HG03457 (cell line): ENCODE data around the gene CLASP2.

ENCODE experiments used
- ATAC-seq: cut with Tn5 transposase; IDR thresholded peaks from one replicate; pipeline ENCODE4 v1.9.1; 2021; ENCODE audit warnings: moderate number of reproducible peaks; ENCODE audit not compliant: unreplicated experiment

Gene CLASP2

DNA sequence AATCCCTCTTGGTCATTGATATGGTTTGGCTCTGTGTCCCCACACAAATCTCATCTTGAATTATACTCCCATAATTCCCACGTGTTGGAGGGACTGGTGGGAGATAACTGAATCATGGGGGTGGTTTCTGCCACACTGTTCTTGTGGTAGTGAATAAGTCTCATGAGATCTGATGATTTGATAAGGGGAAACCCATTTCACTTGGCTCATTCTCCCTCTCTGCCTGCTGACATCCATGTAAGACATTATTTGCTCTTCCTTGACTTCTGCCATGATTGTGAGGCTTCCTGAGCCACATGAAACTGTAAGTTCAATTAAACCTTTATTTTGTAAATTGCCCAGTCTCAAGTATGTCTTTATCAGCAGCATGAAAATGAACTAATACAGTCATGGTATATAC is 171.0 kb downstream of the CLASP2 start:
- ATAC-seq: no peak

DNA sequence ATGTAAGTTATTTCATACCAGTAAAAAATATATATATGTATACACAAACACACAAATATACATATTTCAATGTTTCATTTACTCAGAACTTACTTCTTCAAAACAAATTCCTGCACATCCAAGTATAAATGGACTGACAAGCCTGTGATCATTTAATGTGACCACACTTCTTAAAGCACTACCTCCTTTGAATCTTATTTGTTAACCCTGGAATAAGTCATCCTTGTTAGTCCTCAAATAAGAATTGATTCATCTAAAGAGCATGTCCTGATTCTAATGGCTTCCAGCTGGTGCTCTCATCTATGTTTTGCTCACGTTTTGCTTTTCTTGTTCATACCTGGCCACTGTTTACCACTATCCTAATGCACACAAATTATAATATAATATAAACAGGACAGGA is 173.9 kb downstream of the CLASP2 start:
- no peak for ATAC-seq

GRCh38 chr3:33543601-33544000 is 174.5 kb downstream of the CLASP2 start:
- ATAC-seq: no peak

DNA sequence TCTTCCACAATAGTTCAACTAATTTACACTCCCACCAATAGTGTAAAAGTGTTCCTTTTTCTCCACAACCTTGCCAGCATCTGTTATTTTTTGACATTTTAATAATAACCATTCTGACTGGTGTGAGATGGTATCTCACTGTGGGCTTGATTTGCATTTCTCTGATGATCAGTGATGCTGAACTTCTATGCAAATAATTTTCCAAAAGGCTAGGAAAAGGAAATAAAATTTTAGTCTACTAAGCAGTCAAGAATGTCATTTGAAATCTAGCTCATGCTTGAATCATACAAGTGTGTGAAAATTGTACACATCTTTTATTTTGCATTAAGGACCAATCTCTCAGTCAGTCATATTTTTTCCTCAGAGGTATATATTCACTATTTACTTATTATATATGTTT is 176.1 kb downstream of the CLASP2 start:
- ATAC-seq: no peak

DNA sequence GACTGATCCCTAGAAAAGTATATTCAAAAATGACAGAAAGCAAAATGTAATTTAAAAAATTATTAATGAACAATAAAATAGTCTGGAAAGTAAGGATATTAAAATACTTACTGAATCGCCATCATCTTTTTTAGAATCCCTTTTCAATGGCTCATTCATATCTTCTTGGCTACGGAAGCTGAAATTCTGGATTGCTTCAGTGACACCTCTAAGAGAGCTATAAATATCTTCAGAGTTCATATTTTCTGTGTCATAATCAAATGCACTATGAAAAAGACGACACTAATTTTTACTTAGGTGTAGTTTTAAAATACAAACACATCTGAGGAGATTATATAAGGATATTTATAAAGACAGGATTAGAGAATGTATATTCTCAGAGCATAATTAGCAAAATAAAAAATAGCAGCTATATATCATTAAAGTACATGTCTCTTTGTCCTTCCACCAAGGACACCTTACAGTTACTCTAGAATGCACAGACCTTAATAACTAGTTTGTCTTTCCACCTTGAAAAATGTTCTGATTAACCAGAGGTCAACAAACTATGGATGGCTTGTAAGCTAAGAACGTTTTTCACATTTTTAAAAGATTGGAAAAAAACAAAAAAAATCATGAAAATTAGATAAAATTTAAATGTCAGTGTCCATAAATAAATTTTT is 179.2 kb downstream of the CLASP2 start:
- no peak for ATAC-seq

DNA sequence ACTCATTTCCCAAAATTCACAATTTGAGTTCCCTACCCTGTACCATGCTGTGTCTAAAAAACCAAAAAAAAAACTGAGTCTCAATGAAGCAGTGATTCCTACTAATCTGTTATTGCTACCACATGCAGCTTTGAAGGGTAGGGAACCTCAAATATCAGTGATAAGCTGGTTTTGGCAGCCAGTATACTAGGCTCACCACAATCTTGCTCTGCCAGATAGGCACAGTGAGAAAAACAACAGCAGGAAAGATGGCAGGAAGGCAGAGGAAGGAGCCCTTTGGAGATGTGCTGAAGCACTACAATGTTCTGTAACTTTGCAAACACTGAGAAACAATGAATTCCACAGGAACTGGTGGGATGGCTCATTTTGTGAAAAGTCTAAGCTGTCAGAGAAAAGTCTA is 180.9 kb downstream of the CLASP2 start:
- ATAC-seq: no peak

DNA sequence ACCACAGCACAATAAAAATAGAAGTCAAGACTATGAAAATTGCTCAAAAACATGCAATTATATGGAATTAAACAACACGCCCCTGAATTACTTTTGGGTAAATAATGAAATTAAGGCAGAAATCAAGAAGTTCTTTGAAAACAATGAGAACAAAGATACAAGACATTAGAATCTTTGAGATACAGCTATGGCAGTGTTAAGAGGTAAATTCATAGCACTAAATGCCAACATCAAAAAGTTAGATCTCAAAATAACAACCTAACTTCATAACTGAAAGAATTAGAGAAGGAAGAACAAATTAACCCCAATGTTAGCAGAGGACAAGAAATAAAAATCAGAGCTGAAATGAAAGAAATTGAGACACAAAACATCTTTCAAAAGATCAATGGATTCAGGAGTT is 191.3 kb downstream of the CLASP2 start:
- no peak for ATAC-seq

GRCh38 chr3:33525232-33525631 is 192.8 kb downstream of the CLASP2 start:
- ATAC-seq: no peak

DNA sequence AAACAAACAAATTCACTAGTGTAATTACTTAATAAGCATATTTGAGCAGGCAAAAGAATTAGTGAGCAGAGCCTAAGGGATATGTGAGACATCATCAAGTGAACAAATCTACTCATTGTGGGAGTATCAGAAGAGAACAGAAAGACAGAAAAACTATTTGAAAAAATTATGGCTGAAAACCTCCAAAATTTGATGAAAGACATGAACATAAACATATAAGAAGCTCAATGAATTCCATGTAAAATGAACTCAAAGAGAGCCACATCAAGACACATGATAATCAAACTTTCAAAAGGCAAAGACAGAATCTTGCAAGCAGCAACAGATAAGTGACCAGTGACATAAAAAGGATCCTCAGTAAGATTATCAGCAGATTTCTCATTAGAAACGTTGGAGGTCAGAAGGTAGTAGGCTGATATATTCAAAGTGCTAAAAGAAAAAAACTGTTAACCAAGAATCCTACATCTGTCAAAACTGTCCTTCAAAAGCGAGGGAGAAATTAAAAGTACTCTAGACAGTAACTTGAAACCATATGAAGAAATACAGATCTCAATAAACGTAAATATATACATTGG is 194.9 kb downstream of the CLASP2 start:
- no peak for ATAC-seq

DNA sequence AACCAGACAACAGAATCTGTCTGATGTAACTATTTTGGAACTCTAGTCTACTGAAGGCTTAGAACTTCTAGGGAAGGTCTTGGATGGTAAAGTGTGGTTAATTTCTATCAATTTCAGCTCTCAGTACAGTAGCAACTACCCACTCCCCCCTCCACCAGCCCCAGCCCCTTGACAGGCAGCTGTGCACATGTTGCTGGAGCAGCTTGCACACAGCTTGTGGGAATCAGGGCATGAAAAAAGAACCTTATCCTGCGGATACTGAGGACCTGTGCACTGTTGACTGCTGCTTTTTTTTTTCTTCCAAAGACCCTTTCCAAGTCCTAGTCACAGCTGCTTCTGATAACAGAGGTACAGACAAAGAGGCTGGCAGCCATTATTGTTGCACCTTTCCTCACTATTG is 196.3 kb downstream of the CLASP2 start:
- no peak for ATAC-seq

- ATAC-seq: no peak
These were observed 204.7 kb downstream of the CLASP2 start for GRCh38 chr3:33513262-33513863.

DNA sequence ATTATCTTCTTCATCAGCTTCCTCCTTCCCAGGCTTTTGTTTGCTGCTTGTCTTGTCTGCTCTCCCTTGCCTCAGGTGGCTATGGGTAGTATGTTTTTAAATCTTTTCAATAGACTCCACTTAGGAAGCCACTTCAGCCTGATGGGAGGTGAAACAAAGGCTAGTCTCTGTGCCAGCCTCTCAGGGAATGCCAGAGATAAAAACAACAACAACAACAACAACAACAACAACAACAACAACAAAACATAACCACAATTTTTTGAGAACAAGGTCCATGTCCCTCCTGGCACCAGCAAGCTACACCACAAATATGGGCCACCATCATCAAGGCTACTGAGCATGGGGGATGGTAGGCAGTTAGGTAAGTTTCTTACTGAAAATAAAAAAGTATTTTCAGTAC is 213.0 kb downstream of the CLASP2 start:
- ATAC-seq: no peak

- no peak for ATAC-seq
These were observed 221.6 kb downstream of the CLASP2 start for GRCh38 chr3:33496449-33496848.

GRCh38 chr3:33491721-33492120 is 226.3 kb downstream of the CLASP2 start:
- no peak for ATAC-seq

DNA sequence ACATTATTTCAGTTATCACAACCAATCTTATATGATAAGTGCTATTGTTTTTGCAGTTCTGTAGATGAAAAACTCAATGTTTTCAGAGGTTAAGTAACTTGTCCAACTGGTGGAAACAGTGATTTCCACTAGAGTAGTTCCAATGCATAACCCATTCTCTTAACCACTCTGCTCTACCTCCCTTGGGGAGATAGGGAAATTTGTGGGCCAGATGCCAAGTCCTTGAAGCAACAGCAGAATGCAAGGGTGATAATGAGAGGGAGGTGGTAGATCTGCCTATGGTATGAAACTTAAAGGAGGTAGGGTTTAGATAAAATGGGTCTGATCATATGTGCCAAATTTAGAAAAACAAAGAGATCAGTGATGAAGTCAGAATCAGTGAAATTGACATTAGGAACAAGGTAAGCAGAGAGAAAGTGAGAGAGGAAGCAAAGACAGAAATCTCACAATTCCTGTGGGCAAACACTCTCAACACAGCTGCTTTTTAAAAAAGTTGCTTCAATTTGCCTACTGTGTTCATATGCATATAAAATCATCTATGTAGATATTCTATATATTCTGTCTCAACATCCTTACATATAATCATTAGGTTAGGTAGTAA is 227.3 kb downstream of the CLASP2 start:
- ATAC-seq: no peak

DNA sequence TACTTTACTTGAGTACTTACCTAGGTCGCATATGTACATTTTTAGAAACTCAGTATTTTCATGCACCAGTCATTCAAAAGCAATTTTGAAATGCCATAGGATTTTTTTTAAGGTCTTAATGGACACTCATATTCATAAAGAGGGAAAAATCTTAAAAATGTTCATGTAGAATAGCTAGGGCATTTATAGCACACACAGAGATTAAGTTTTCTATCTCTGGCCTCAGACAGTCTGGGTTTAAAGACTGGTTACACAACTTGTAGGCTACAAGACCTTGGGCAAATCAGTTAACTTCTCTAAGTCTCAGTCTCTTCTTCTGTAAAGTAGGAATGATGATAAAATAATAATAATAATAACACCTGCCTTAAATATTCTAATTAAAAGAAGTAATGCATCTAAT is 229.4 kb downstream of the CLASP2 start:
- ATAC-seq: no peak

- no peak for ATAC-seq
These were observed 229.8 kb downstream of the CLASP2 start for GRCh38 chr3:33488246-33488645.

GRCh38 chr3:33482111-33482521 is 235.9 kb downstream of the CLASP2 start:
- ATAC-seq: no peak

- no peak for ATAC-seq
These were observed 243.2 kb downstream of the CLASP2 start for GRCh38 chr3:33474896-33475295.

DNA sequence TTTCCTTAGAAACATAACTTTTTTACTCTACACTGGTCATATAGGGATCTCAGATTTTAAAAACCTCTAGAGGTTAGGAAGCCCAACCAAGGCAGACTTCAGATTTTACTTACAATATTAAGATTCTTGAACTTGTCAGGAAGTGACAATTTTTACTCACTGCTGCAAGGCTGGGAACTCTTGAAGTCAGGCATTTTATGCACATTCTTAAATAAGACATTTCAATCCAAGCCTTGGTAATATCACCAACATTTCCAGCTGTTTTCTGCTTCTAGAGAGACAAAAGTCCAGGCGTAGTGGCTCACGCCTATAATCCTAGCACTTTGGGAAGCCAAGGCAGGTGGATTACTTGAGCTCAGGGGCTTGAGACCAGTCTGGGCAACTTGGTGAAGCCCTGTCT is 244.2 kb downstream of the CLASP2 start:
- ATAC-seq: no peak

DNA sequence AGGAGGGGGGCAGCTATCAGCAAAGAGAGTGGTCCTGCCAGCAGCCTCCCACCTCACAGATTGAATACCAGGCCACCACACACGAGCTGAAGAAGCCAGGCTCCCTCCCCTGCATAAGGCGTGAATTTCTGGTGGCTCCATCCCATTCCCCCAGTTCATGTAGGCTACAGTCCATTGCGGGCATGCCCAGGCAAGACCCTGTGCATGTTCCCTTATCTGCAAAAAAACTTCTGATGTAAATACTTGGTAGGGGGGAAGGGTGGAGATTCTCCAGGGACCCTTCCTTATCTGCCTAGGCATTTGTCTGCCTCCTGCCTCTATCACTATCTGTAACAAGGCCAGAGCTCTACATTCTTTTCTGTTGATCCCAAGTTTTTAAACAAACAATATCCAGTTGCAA is 250.3 kb downstream of the CLASP2 start:
- no peak for ATAC-seq

DNA sequence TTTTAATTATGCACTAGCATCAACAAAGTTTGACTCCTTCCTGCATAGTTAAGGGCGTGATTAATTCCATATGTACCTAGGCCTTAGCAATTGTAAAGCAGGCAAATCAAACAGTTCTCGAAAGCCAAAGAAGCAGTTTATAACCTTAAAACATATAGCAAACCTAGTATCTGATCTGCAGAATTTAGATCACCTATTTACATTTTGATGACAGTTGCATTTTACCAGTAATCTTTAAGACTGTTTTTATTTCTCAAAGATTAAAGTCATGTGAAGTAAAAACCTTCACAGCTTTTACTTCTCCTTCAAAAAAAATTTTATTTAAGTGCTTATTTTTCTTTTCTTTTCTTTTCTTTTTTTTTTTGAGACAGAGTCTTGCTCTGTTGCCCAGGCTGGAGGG is 257.0 kb downstream of the CLASP2 start:
- ATAC-seq: no peak
